Tibial nerve (tissue), 4 donors: ENCODE data around the gene NTM.

Experiments used
- EP300 ChIP-seq, 2 donors: sonication (generic); formaldehyde crosslinking; IDR thresholded peaks; one replicate each; pipeline ENCODE4 v1.6.1; 2017; ENCODE audit warnings: antibody characterized with exemption in 2 of 2, mild to moderate bottlenecking in 1 of 2
- TF ChIP-seq, protein P1 (sequence below), 5 experiments: fragments of 200-600 bp in 3 of 5; fragments of 450-650 bp in 2 of 5; sonication (generic) in 3 of 5; IDR thresholded peaks; one replicate each; pipeline ENCODE4 v1.5.1; 2016 to 2019; ENCODE audit warnings: antibody characterized with exemption in 5 of 5, mild to moderate bottlenecking in 3 of 5, moderate library complexity in 2 of 5

DNA sequence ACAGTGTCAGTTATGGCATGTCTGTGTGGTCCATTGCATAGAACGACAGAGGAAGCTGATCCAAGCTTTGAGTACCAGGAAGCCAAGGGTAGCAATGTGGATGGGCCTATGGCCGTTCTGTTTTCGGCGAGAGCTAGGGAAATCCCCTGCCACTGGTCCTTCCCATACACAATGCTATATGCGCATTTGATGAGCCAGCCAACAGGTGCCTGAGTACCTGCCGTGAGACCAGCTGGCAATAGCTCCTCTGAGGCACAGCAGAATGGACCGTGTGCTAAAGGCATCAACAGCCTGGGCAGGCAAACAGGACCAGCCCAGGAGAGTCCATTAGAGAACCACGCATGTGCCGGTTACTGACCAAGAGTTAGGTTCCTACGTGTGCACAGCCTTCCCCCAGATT, 753.0 kb downstream of the NTM start:
- TF ChIP-seq, protein P1, sequence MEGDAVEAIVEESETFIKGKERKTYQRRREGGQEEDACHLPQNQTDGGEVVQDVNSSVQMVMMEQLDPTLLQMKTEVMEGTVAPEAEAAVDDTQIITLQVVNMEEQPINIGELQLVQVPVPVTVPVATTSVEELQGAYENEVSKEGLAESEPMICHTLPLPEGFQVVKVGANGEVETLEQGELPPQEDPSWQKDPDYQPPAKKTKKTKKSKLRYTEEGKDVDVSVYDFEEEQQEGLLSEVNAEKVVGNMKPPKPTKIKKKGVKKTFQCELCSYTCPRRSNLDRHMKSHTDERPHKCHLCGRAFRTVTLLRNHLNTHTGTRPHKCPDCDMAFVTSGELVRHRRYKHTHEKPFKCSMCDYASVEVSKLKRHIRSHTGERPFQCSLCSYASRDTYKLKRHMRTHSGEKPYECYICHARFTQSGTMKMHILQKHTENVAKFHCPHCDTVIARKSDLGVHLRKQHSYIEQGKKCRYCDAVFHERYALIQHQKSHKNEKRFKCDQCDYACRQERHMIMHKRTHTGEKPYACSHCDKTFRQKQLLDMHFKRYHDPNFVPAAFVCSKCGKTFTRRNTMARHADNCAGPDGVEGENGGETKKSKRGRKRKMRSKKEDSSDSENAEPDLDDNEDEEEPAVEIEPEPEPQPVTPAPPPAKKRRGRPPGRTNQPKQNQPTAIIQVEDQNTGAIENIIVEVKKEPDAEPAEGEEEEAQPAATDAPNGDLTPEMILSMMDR (IDR thresholded peaks at IDR 0.05) = no peak
- TF ChIP-seq EP300 (IDR thresholded peaks at IDR 0.05) = no peak
